Sigmoid colon (tissue), 7 donors: ENCODE measurements around the gene ARL2. TPM values are rescaled to one million over a fixed set of nuclear protein-coding genes. Genes with fewer than 3 reads are reported as not detected.

Experiments
- DNase-seq: peaks from one replicate; pipeline ENCODE4 v3.0.0-alpha.2; 2019
- H3K27ac ChIP-seq, 4 donors: fragments of 200-600 bp; sonication (generic); one replicate each; pipeline ENCODE4 v1.5.1; 2016 to 2019; ENCODE audit warnings: mild to moderate bottlenecking in 1 of 4
- H3K27me3 ChIP-seq, 3 donors: fragments of 200-600 bp; sonication (generic); one replicate each; pipeline ENCODE4 v1.5.1; 2019; ENCODE audit warnings: mild to moderate bottlenecking in 1 of 3
- H3K36me3 ChIP-seq, 4 donors: fragments of 200-600 bp; sonication (generic); one replicate each; pipeline ENCODE4 v1.5.1; 2016 to 2019
- H3K4me1 ChIP-seq, 4 donors: fragments of 200-600 bp; sonication (generic); one replicate each; pipeline ENCODE4 v1.5.1; 2017 to 2019
- H3K4me3 ChIP-seq, 4 donors: fragments of 200-600 bp; sonication (generic); one replicate each; pipeline ENCODE4 v1.5.1; 2017 to 2019; ENCODE audit warnings: mild to moderate bottlenecking in 2 of 4, moderate library complexity in 1 of 4
- H3K9me3 ChIP-seq, 4 donors: fragments of 200-600 bp in 3 of 4; sonication (generic) in 3 of 4; one replicate each; pipeline versions ENCODE4 v1.5.1 to v1.6.1; 2013 to 2019
- CTCF ChIP-seq, 4 experiments: fragments of 450-650 bp in 3 of 4; fragments of 200-600 bp in 1 of 4; IDR thresholded peaks; one replicate each; pipeline ENCODE4 v1.5.1; 2016 to 2019; ENCODE audit warnings: antibody characterized with exemption in 4 of 4, mild to moderate bottlenecking in 3 of 4, moderate library complexity in 2 of 4
- EP300 ChIP-seq, 4 donors: sonication (generic); formaldehyde crosslinking; IDR thresholded peaks; one replicate each; pipeline ENCODE4 v1.6.1; 2017; ENCODE audit warnings: antibody characterized with exemption in 4 of 4
- POLR2A ChIP-seq, 2 donors: fragments of 450-650 bp; IDR thresholded peaks; one replicate each; pipeline ENCODE4 v1.6.1; 2016; ENCODE audit warnings: antibody characterized with exemption in 2 of 2, mild to moderate bottlenecking in 2 of 2, moderate library complexity in 2 of 2
- POLR2AphosphoS5 ChIP-seq, 4 donors: sonication (generic); formaldehyde crosslinking; IDR thresholded peaks; one replicate each; pipeline ENCODE4 v1.6.1; 2017; ENCODE audit warnings: antibody characterized with exemption in 4 of 4
- WGBS, 2 donors: extraction: QIAGEN DNeasy Blood & Tissue Kit; methylation state at CpG; one replicate each; pipeline ENCODE4 v1.1.7; 2013; 5-methylcytosine and 5-hydroxymethylcytosine counted together
- intact Hi-C: fragments of 100-400 bp; cut with DNase I; formaldehyde crosslinking; loops from one replicate; pipeline ENCODE4 v1.15.1; 2023
- polyA plus RNA-seq, 3 donors: library from polyadenylated mRNA; stranded (reverse); fragments of 200-250 nt; gene quantifications; one replicate each; pipeline ENCODE4 v1.2.3, GENCODE V29; 2013
- total RNA-seq, 4 donors: library from RNA; depleted of rRNA; stranded (reverse); fragments of >200 nt; gene quantifications; one replicate each; pipeline ENCODE4 v1.1.0, GENCODE V29; 2016
- donor health status: healthy with polysubstance abuse.
- donor health status: Bipolar disorder and iron deficiency.
- donor health status: healthy.

The ARL2 gene
- total and polyA plus RNA-seq, 7 donors, result 92.9 to 157 (median 124) TPM

GRCh38 chr11:65051398-65051858 lies 37.5 kb downstream of the ARL2 start:
- H3K27me3 ChIP-seq, result no peaks in the 10 kb centered on the region
- H3K36me3 ChIP-seq, result no peaks in the 10 kb centered on the region
- no peak overlapping the region for H3K4me3 ChIP-seq
- 83 to 87% methylated on average over 9 of the region's 9 CpGs for WGBS, 2 donors
- no peak overlapping the region for H3K27ac ChIP-seq
- TF ChIP-seq EP300 (IDR thresholded peaks at IDR 0.05) (no peak), CTCF (IDR thresholded peaks at IDR 0.05) (no peak), POLR2AphosphoS5 (IDR thresholded peaks at IDR 0.05) (no peak), POLR2A (IDR thresholded peaks at IDR 0.05) (no peak)
- peaks cover 0 to 19% (median 15%) of the 10 kb centered on the region in 4 donors for H3K4me1 ChIP-seq
- intact Hi-C loops, result no loop called here
- no peaks in the 10 kb centered on the region for H3K9me3 ChIP-seq
- no peak for DNase-seq

GRCh38 chr11:65053827-65054508 lies 40.0 kb downstream of the ARL2 start:
- H3K9me3 ChIP-seq, result no peaks in the 10 kb centered on the region
- intact Hi-C loops, result no loop called here
- 26 to 39% methylated on average over 8 of the region's 8 CpGs for WGBS, 2 donors
- H3K36me3 ChIP-seq, result no peaks in the 10 kb centered on the region
- no peak overlapping the region for H3K27ac ChIP-seq
- no peaks in the 10 kb centered on the region for H3K4me1 ChIP-seq
- H3K27me3 ChIP-seq, result no peaks in the 10 kb centered on the region
- TF ChIP-seq CTCF (IDR thresholded peaks at IDR 0.05) (no peak), EP300 (IDR thresholded peaks at IDR 0.05) (no peak), POLR2AphosphoS5 (IDR thresholded peaks at IDR 0.05) (no peak), POLR2A (IDR thresholded peaks at IDR 0.05) (no peak)
- no peak for DNase-seq
- H3K4me3 ChIP-seq, result no peak overlapping the region

- Histone ChIP-seq H3K4me1 (no peaks in the 10 kb centered on the region), H3K27me3 (no peaks in the 10 kb centered on the region), H3K27ac (no peak overlapping the region), H3K36me3 (no peaks in the 10 kb centered on the region), H3K9me3 (no peaks in the 10 kb centered on the region), H3K4me3 (no peak overlapping the region)
- intact Hi-C loops, result no loop called here
- TF ChIP-seq EP300 (IDR thresholded peaks at IDR 0.05) (no peak), POLR2AphosphoS5 (IDR thresholded peaks at IDR 0.05) (no peak), CTCF (IDR thresholded peaks at IDR 0.05) (no peak), POLR2A (IDR thresholded peaks at IDR 0.05) (no peak)
- no peak for DNase-seq
- WGBS, 2 donors, result 85% methylated on average over 1 of the region's 1 CpG
Observed at GRCh38 chr11:65055538-65055937, 41.6 kb downstream of the ARL2 start.

- Histone ChIP-seq H3K4me3 (no peak overlapping the region), H3K36me3 (no peaks in the 10 kb centered on the region), H3K27me3 (no peaks in the 10 kb centered on the region), H3K4me1 (no peaks in the 10 kb centered on the region), H3K9me3 (no peaks in the 10 kb centered on the region), H3K27ac (no peak overlapping the region)
- WGBS, 2 donors, result 93% methylated on average over 6 of the region's 6 CpGs
- DNase-seq, result no peak
- intact Hi-C loops, result no loop called here
- TF ChIP-seq POLR2A (IDR thresholded peaks at IDR 0.05) (no peak), POLR2AphosphoS5 (IDR thresholded peaks at IDR 0.05) (no peak), EP300 (IDR thresholded peaks at IDR 0.05) (no peak), CTCF (IDR thresholded peaks at IDR 0.05) (no peak)
Observed at GRCh38 chr11:65056999-65057398, 43.0 kb downstream of the ARL2 start.

- no peaks in the 10 kb centered on the region for H3K4me1 ChIP-seq
- H3K4me3 ChIP-seq, result no peak overlapping the region
- H3K9me3 ChIP-seq, result no peaks in the 10 kb centered on the region
- 93 to 96% methylated on average over 7 of the region's 7 CpGs for WGBS, 2 donors
- intact Hi-C loops, result no loop called here
- TF ChIP-seq POLR2AphosphoS5 (IDR thresholded peaks at IDR 0.05) (no peak), CTCF (IDR thresholded peaks at IDR 0.05) (no peak)
- no peaks in the 10 kb centered on the region for H3K27me3 ChIP-seq
- H3K27ac ChIP-seq, result no peak overlapping the region
- H3K36me3 ChIP-seq, result no peaks in the 10 kb centered on the region
- no peak for DNase-seq
Observed at GRCh38 chr11:65057526-65057925, 43.6 kb downstream of the ARL2 start.
